NCI-H1048 (cell line): ENCODE data around the gene CRPPA.
"Not testable (repeated sequence)": the region's sequence is repeated elsewhere in the genome, so short reads cannot be mapped to it uniquely, and the experiment has no call there.

Experiments
- DNase-seq: peaks from one replicate; lab custom pipeline; 2025; lab: John Stamatoyannopoulos, UW

The CRPPA gene

GRCh38 chr7:16396766-16397500, 24.4 kb downstream of the CRPPA start:
- DNase-seq, result no peak

DNA sequence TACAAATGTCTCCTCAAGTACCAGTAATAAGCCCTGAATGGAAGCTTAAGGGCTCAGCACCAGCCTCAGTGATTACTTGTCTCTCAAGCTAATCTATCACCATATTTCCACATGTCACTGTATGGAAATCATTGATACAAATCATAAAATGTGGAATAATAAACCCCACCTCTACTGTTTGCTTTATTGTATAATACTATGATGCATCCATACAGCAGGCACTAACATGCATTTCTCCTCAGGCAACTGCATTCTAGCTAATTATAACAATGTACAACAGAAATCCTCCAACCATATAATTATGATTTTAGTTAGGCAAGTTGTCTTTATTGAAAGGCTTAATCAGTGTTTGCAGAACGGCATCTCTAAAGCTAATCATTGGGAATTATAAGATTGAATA, 26.2 kb downstream of the CRPPA start:
- no peak for DNase-seq

DNA sequence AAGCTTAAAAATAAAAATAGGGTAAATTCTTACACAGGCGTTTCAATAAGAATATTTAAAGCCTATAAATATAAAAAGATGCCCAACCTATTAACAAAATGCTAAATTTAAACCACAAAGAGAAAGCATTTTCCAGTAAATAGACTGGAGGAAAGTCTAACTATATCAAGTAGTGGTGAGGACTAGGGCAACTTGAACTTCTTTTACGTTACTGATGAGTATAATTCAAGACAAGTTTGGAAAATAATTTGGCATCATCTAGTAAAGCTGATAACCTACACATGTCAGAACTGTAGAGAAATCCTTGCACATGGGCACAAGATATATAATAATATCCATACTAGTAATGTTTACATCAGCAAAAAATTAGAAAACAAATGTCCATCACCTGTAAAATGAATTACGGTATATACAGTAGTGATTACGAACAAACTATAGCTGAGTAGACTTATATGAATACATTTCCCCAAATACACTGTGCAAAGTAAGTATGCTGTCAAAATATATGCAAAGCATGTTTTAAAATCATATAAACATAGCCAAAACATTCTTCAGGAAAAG, 27.4 kb downstream of the CRPPA start:
- DNase-seq, result no peak

- no peak for DNase-seq
Measured at GRCh38 chr7:16392990-16393523, 28.3 kb downstream of the CRPPA start.

- DNase-seq, result not testable (repeated sequence)
Measured at GRCh38 chr7:16383786-16384185, 37.6 kb downstream of the CRPPA start.

DNA sequence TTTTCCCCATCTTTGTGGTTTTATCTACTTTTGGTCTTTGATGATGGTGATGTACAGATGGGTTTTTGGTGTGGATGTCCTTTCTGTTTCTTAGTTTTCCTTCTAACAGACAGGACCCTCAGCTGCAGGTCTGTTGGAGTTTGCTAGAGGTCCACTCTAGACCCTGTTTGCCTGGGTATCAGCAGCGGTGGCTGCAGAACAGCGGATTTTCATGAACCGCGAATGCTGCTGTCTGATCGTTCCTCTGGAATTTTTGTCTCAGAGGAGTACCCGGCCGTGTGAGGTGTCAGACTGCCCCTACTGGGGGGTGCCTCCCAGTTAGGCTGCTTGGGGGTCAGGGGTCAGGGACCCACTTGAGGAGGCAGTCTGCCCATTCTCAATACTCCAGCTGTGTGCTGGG, 38.2 kb downstream of the CRPPA start:
- DNase-seq, result not testable (repeated sequence)
